Fibroblast of lung (primary cell): ENCODE data around the gene DMXL1. TPM values are rescaled to one million over a fixed set of nuclear protein-coding genes. Genes with fewer than 3 reads are reported as not detected.

Experiments
- DNase-seq, 2 donors: peaks; one replicate each; pipeline versions ENCODE4 v3.0.0 to v3.0.0-alpha.2; 2010; ENCODE audit warnings: low read depth in 2 of 2
- H2AFZ ChIP-seq: 2 replicates; pipeline ENCODE4 v1.5.1; 2012; ENCODE audit warnings: low read length, control low read depth, inconsistent platforms
- H3K27ac ChIP-seq: 2 replicates; pipeline ENCODE4 v1.5.1; 2011; ENCODE audit warnings: low read length, control low read depth; ENCODE audit not compliant: insufficient read depth
- H3K27me3 ChIP-seq: 2 replicates; pipeline ENCODE4 v1.5.1; 2011; ENCODE audit warnings: mild to moderate bottlenecking, low read length; ENCODE audit not compliant: control insufficient read depth, insufficient read depth
- H3K36me3 ChIP-seq: 2 replicates; pipeline ENCODE4 v1.5.1; 2011; ENCODE audit warnings: low read length; ENCODE audit not compliant: control insufficient read depth, insufficient read depth
- H3K4me1 ChIP-seq: 2 replicates; pipeline ENCODE4 v1.5.1; 2011; ENCODE audit warnings: low read length; ENCODE audit not compliant: control insufficient read depth, insufficient read depth; ENCODE audit errors: extremely low read depth
- H3K4me2 ChIP-seq: 2 replicates; pipeline ENCODE4 v1.5.1; 2011; ENCODE audit warnings: low read length, control low read depth; ENCODE audit not compliant: insufficient read depth; ENCODE audit errors: extremely low read depth
- H3K4me3 ChIP-seq, 4 experiments: fragments of 200-600 bp in 1 of 4; sonication (generic) in 1 of 4; replicated peaks in 1 of 4; 2 replicates each; pipeline ENCODE4 v1.5.1; 2011 to 2016; ENCODE audit warnings: low read length in 4 of 4, low read depth in 3 of 4, mild to moderate bottlenecking in 3 of 4, control low read depth in 2 of 4, inconsistent platforms in 1 of 4, mixed read lengths in 1 of 4; ENCODE audit not compliant: insufficient read depth in 1 of 4; ENCODE audit errors: control extremely low read depth in 1 of 4
- H3K79me2 ChIP-seq: 2 replicates; pipeline ENCODE4 v1.5.1; 2012; ENCODE audit warnings: mild to moderate bottlenecking, low read length, inconsistent platforms; ENCODE audit not compliant: control insufficient read depth, insufficient read depth
- H3K9ac ChIP-seq: 2 replicates; pipeline ENCODE4 v1.5.1; 2011; ENCODE audit warnings: mild to moderate bottlenecking, low read length, control low read depth; ENCODE audit not compliant: insufficient read depth
- H3K9me3 ChIP-seq: 2 replicates; pipeline ENCODE4 v1.5.1; 2012; ENCODE audit warnings: low read depth, low read length; ENCODE audit not compliant: control insufficient read depth, insufficient read depth
- H4K20me1 ChIP-seq: 2 replicates; pipeline ENCODE4 v1.5.1; 2011; ENCODE audit warnings: low read length; ENCODE audit not compliant: control insufficient read depth, insufficient read depth; ENCODE audit errors: extremely low read depth
- CTCF ChIP-seq, 2 donors: IDR thresholded peaks in 1 of 2; conservative IDR thresholded peaks in 1 of 2; 1 replicate in 1 of 2; 2 replicates in 1 of 2; pipeline ENCODE4 v1.5.1; 2011 to 2012; ENCODE audit warnings: low read length in 2 of 2, control low read depth in 1 of 2, inconsistent platforms in 1 of 2, low read depth in 1 of 2, mild to moderate bottlenecking in 1 of 2
- EZH2 ChIP-seq: IDR thresholded peaks from 2 replicates; pipeline ENCODE4 v1.5.1; 2012; ENCODE audit warnings: low read length, control low read depth, mild to moderate bottlenecking; ENCODE audit errors: missing control alignments
- polyA plus RNA-seq, 2 donors: library from polyadenylated mRNA; depleted of rRNA in 1 of 2; stranded (reverse) in 1 of 2; unstranded in 1 of 2; fragments of >200 nt; gene quantifications; 2 replicates each; pipeline ENCODE4 v1.2.1, GENCODE V29; 2011 to 2012; ENCODE audit warnings: missing spikeins in 1 of 2
- total RNA-seq: library from RNA; depleted of rRNA; stranded (reverse); fragments of >200 nt; gene quantifications from 2 replicates; pipeline ENCODE4 v1.2.1, GENCODE V29; 2014

The DMXL1 gene
- total and polyA plus RNA-seq, 2 donors (not counting 1 experiment from before 2014, with no cell fraction given), result 21.1 to 59.5 TPM

GRCh38 chr5:119161430-119161829, 90.5 kb downstream of the DMXL1 start:
- Histone ChIP-seq H3K79me2 (no peaks in the 10 kb centered on the region), H3K9ac (no peak overlapping the region)
- TF ChIP-seq EZH2 (no peak), CTCF (conservative IDR thresholded peaks at IDR 0.05 in 1 of 2, IDR thresholded peaks at IDR 0.05 in 1 of 2; ENCODE audit: low read depth in 1 of 2, low read length in 2 of 2) (no peak)

GRCh38 chr5:119166026-119166425, 95.1 kb downstream of the DMXL1 start:
- Histone ChIP-seq H3K79me2 (no peaks in the 10 kb centered on the region), H3K27me3 (no peaks in the 10 kb centered on the region), H3K4me2 (no peak overlapping the region), H3K36me3 (no peaks in the 10 kb centered on the region), H3K4me3 (no peak overlapping the region), H3K27ac (no peak overlapping the region), H3K4me1 (no peaks in the 10 kb centered on the region), H3K9me3 (no peaks in the 10 kb centered on the region), H4K20me1 (no peaks in the 10 kb centered on the region), H3K9ac (no peak overlapping the region), H2AFZ (no peak overlapping the region)
- peak in 1 of 2 donors; percentile 1 for DNase-seq
- TF ChIP-seq EZH2, result no peak
- TF ChIP-seq CTCF (conservative IDR thresholded peaks at IDR 0.05 in 1 of 2, IDR thresholded peaks at IDR 0.05 in 1 of 2; ENCODE audit: low read depth in 1 of 2, low read length in 2 of 2), result no peak

More at GRCh38 chr5:119161430-119161829, 90.5 kb downstream of the DMXL1 start:
- no peaks in the 10 kb centered on the region for H3K9me3 ChIP-seq
- no peak for DNase-seq
- H3K36me3 ChIP-seq, result no peaks in the 10 kb centered on the region
- H3K4me3 ChIP-seq, result no peak overlapping the region
- no peak overlapping the region for H3K4me2 ChIP-seq
- H2AFZ ChIP-seq, result no peak overlapping the region
- H3K27ac ChIP-seq, result no peak overlapping the region
- H4K20me1 ChIP-seq, result no peaks in the 10 kb centered on the region
- no peaks in the 10 kb centered on the region for H3K4me1 ChIP-seq
- H3K27me3 ChIP-seq, result no peaks in the 10 kb centered on the region

GRCh38 chr5:119168401-119168800, 97.5 kb downstream of the DMXL1 start:
- no peak overlapping the region for H2AFZ ChIP-seq
- no peaks in the 10 kb centered on the region for H4K20me1 ChIP-seq
- H3K79me2 ChIP-seq, result no peaks in the 10 kb centered on the region
- peak in 1 of 2 donors; percentile 20 for DNase-seq
- no peak overlapping the region for H3K4me2 ChIP-seq
- H3K9me3 ChIP-seq, result no peaks in the 10 kb centered on the region
- H3K4me3 ChIP-seq, result no peak overlapping the region
- no peak overlapping the region for H3K27ac ChIP-seq
- no peaks in the 10 kb centered on the region for H3K4me1 ChIP-seq
- no peak for TF ChIP-seq EZH2
- TF ChIP-seq CTCF (conservative IDR thresholded peaks at IDR 0.05 in 1 of 2, IDR thresholded peaks at IDR 0.05 in 1 of 2; ENCODE audit: low read depth in 1 of 2, low read length in 2 of 2), result no peak
- H3K9ac ChIP-seq, result no peak overlapping the region
- no peaks in the 10 kb centered on the region for H3K36me3 ChIP-seq
- H3K27me3 ChIP-seq, result no peaks in the 10 kb centered on the region
